H9 (cell line): ENCODE data around the gene SEC61A2. TPM values are rescaled to one million over a fixed set of nuclear protein-coding genes. Genes with fewer than 3 reads are reported as not detected.

ENCODE experiments used
- DNase-seq: peaks from one replicate; pipeline ENCODE4 v3.0.0-alpha.2; 2017
- H2AFZ ChIP-seq: one replicate; pipeline ENCODE4 v1.6.1; 2013; ENCODE audit warnings: mild to moderate bottlenecking, low read length, control low read depth, moderate library complexity
- H2AK5ac ChIP-seq: 2 replicates; pipeline ENCODE4 v1.6.1; 2013; ENCODE audit warnings: low read length, control low read depth, mixed read lengths; ENCODE audit not compliant: insufficient read length
- H2BK120ac ChIP-seq: one replicate; pipeline ENCODE4 v1.6.1; 2013; ENCODE audit warnings: low read depth, mild to moderate bottlenecking, low read length, control low read depth, inconsistent platforms; ENCODE audit not compliant: poor library complexity, severe bottlenecking
- H2BK12ac ChIP-seq: 2 replicates; pipeline ENCODE4 v1.6.1; 2013; ENCODE audit warnings: low read length, control low read depth, mixed read lengths, low read depth; ENCODE audit not compliant: insufficient read length
- H2BK15ac ChIP-seq: 2 replicates; pipeline ENCODE4 v1.6.1; 2013; ENCODE audit warnings: low read depth, low read length, control low read depth
- H2BK20ac ChIP-seq: one replicate; pipeline ENCODE4 v1.6.1; 2013; ENCODE audit warnings: low read depth, mild to moderate bottlenecking, low read length, control low read depth, inconsistent platforms; ENCODE audit not compliant: poor library complexity, severe bottlenecking
- H2BK5ac ChIP-seq: 2 replicates; pipeline ENCODE4 v1.6.1; 2013; ENCODE audit warnings: low read length, control low read depth, mixed read lengths; ENCODE audit not compliant: insufficient read length
- H3K14ac ChIP-seq: 2 replicates; pipeline ENCODE4 v1.6.1; 2013; ENCODE audit warnings: low read length, control low read depth; ENCODE audit not compliant: insufficient read depth
- H3K18ac ChIP-seq: 2 replicates; pipeline ENCODE4 v1.6.1; 2013; ENCODE audit warnings: low read depth, mild to moderate bottlenecking, mixed read lengths, low read length, control low read depth; ENCODE audit not compliant: insufficient read length
- H3K23ac ChIP-seq: 2 replicates; pipeline ENCODE4 v1.6.1; 2013; ENCODE audit warnings: low read length, control low read depth, mixed read lengths, low read depth; ENCODE audit not compliant: insufficient read length
- H3K23me2 ChIP-seq: 2 replicates; pipeline ENCODE4 v1.6.1; 2013; ENCODE audit warnings: low read depth, mild to moderate bottlenecking, mixed read lengths, low read length, control low read depth; ENCODE audit not compliant: insufficient read length, poor library complexity, severe bottlenecking
- H3K27ac ChIP-seq: 2 replicates; pipeline ENCODE4 v1.5.1; 2013; ENCODE audit warnings: low read length, control low read depth, mixed read lengths, low read depth; ENCODE audit not compliant: insufficient read length
- H3K27me3 ChIP-seq: 2 replicates; pipeline ENCODE4 v1.6.1; 2013; ENCODE audit warnings: low read length, control low read depth, inconsistent platforms; ENCODE audit not compliant: insufficient read depth
- H3K4ac ChIP-seq: 2 replicates; pipeline ENCODE4 v1.6.1; 2013; ENCODE audit warnings: low read depth, mild to moderate bottlenecking, control low read depth, inconsistent platforms, low read length, moderate library complexity
- H3K4me1 ChIP-seq: 2 replicates; pipeline ENCODE4 v1.6.1; 2013; ENCODE audit warnings: low read length, control low read depth, inconsistent platforms; ENCODE audit not compliant: insufficient read depth
- H3K4me2 ChIP-seq: 2 replicates; pipeline ENCODE4 v1.6.1; 2013; ENCODE audit warnings: low read length, control low read depth, mixed read lengths; ENCODE audit not compliant: insufficient read length, insufficient read depth
- H3K56ac ChIP-seq: 2 replicates; pipeline ENCODE4 v1.6.1; 2013; ENCODE audit warnings: low read depth, mild to moderate bottlenecking, mixed read lengths, low read length, control low read depth; ENCODE audit not compliant: insufficient read length
- H3K79me1 ChIP-seq: 2 replicates; pipeline ENCODE4 v1.6.1; 2013; ENCODE audit warnings: low read depth, mild to moderate bottlenecking, moderate library complexity, low read length, control low read depth, inconsistent platforms; ENCODE audit not compliant: insufficient read depth, poor library complexity, severe bottlenecking
- H3K79me2 ChIP-seq: 2 replicates; pipeline ENCODE4 v1.6.1; 2013; ENCODE audit warnings: low read length, control low read depth, inconsistent platforms; ENCODE audit not compliant: insufficient read depth
- H3K9ac ChIP-seq: 2 replicates; pipeline ENCODE4 v1.6.1; 2013; ENCODE audit warnings: low read length, control low read depth, mixed read lengths; ENCODE audit not compliant: insufficient read length; ENCODE audit errors: extremely low read depth
- H3K9me3 ChIP-seq: one replicate; pipeline ENCODE4 v1.6.1; 2013; ENCODE audit warnings: low read depth, low read length, inconsistent platforms; ENCODE audit not compliant: control insufficient read depth
- H3T11ph ChIP-seq: one replicate; pipeline ENCODE4 v1.6.1; 2013; ENCODE audit warnings: mild to moderate bottlenecking, low read length, control low read depth, inconsistent platforms
- H4K20me1 ChIP-seq: one replicate; pipeline ENCODE4 v1.6.1; 2013; ENCODE audit not compliant: control insufficient read depth, insufficient read length, insufficient read depth
- H4K5ac ChIP-seq: 2 replicates; pipeline ENCODE4 v1.6.1; 2013; ENCODE audit warnings: low read depth, mild to moderate bottlenecking, mixed read lengths, low read length, control low read depth; ENCODE audit not compliant: insufficient read length
- H4K8ac ChIP-seq: replicated peaks from 2 replicates; pipeline ENCODE4 v1.6.1; 2013; ENCODE audit warnings: low read length, control low read depth, mixed read lengths, low read depth; ENCODE audit not compliant: insufficient read length
- H4K91ac ChIP-seq: 2 replicates; pipeline ENCODE4 v1.6.1; 2013; ENCODE audit warnings: low read depth, mild to moderate bottlenecking, moderate library complexity, mixed read lengths, low read length, control low read depth; ENCODE audit not compliant: insufficient read length
- H3K27ac Mint-ChIP-seq, 3 experiments: 2 replicates in 2 of 3; 3 replicates in 1 of 3; pipeline ENCODE4 v1.8.0; 2020 to 2021; ENCODE audit warnings: mixed read lengths in 3 of 3, mild to moderate bottlenecking in 1 of 3, moderate library complexity in 1 of 3
- H3K27me3 Mint-ChIP-seq: 2 replicates; pipeline ENCODE4 v1.8.0; 2021; ENCODE audit warnings: low read depth, mild to moderate bottlenecking, moderate library complexity, mixed read lengths
- H3K36me3 Mint-ChIP-seq, 3 experiments: 2 replicates in 2 of 3; 3 replicates in 1 of 3; pipeline ENCODE4 v1.8.0; 2020 to 2021; ENCODE audit warnings: low read depth in 3 of 3, mixed read lengths in 3 of 3; ENCODE audit not compliant: insufficient read depth in 1 of 3
- H3K4me1 Mint-ChIP-seq, 2 experiments: 2 replicates each; pipeline ENCODE4 v1.8.0; 2020; ENCODE audit warnings: mixed read lengths in 2 of 2
- H3K4me3 Mint-ChIP-seq, 2 experiments: 2 replicates in 1 of 2; 3 replicates in 1 of 2; pipeline ENCODE4 v1.8.0; 2020 to 2021; ENCODE audit warnings: mild to moderate bottlenecking in 2 of 2, mixed read lengths in 2 of 2, moderate library complexity in 1 of 2
- H3K9me3 Mint-ChIP-seq, 2 experiments: 2 replicates in 1 of 2; 3 replicates in 1 of 2; pipeline ENCODE4 v1.8.0; 2020; ENCODE audit warnings: mild to moderate bottlenecking in 2 of 2, mixed read lengths in 2 of 2, moderate library complexity in 1 of 2
- WGBS: extraction: QIAGEN DNeasy Blood & Tissue Kit; methylation state at CpG from one replicate; pipeline ENCODE4 v1.1.7; 2013; ENCODE audit warnings: missing lambda C conversion rate, low lambda C conversion rate, mixed read lengths; ENCODE audit not compliant: insufficient read length; ENCODE audit errors: extremely low coverage; 5-methylcytosine and 5-hydroxymethylcytosine counted together
- total RNA-seq: library from RNA; stranded (reverse); gene quantifications from 2 replicates; pipeline ENCODE4 v1.2.1, GENCODE V29; 2021
- TF ChIP-seq, protein P1 (sequence below): fragments of 200-600 bp; sonication (generic); conservative IDR thresholded peaks from 3 replicates; pipeline ENCODE4 v1.8.0; 2021; ENCODE audit warnings: antibody characterized with exemption, mild to moderate bottlenecking

The SEC61A2 gene
- total RNA-seq, 1 experiment from 2014 or later: 13.9 TPM

DNA sequence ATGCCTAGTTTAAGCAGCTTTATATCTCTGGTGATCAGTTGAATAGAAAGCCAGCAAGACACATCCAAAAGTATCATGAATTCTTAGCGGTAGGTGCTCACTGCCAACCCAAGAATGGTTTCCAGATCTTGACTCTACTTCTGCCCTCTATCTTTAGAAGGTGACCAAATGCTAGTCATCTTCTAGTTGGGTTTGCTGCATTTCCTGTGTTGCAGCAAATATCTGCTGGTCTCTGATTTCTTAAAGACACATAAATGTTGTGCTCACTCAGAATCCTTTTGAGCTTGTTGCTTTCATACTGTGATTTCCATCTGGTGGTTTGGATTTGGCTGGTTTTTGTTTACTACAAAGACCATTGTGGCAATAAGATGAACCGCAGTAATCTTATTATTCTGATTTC is 68.7 kb downstream of the SEC61A2 start:
- Histone ChIP-seq H3T11ph (no peak overlapping the region), H2AFZ (no peak overlapping the region), H3K56ac (no peak overlapping the region), H2BK5ac (no peak overlapping the region), H3K27me3 (no peaks in the 10 kb centered on the region), H3K79me1 (peaks cover 16% of the 10 kb centered on the region), H3K4ac (no peak overlapping the region), H2BK120ac (no peak overlapping the region), H4K5ac (no peak overlapping the region), H2BK20ac (no peak overlapping the region), H2AK5ac (no peak overlapping the region), H3K9me3 (no peaks in the 10 kb centered on the region), H3K9ac (no peak overlapping the region), H2BK15ac (no peak overlapping the region), H3K4me1 (no peaks in the 10 kb centered on the region), H2BK12ac (no peak overlapping the region), H3K23me2 (peaks cover 4% of the 10 kb centered on the region), H4K20me1 (no peaks in the 10 kb centered on the region), H3K23ac (no peak overlapping the region), H3K27ac (no peak overlapping the region), H4K91ac (no peak overlapping the region), H4K8ac (no peak overlapping the region), H3K18ac (no peak overlapping the region), H3K14ac (no peak overlapping the region), H3K4me2 (no peak overlapping the region), H3K79me2 (peaks cover 35% of the 10 kb centered on the region)
- peaks cover 0 to 1% of the 10 kb centered on the region in 2 experiments; a peak in 2 of 5 replicates for H3K9me3 Mint-ChIP-seq
- TF ChIP-seq, protein P1, sequence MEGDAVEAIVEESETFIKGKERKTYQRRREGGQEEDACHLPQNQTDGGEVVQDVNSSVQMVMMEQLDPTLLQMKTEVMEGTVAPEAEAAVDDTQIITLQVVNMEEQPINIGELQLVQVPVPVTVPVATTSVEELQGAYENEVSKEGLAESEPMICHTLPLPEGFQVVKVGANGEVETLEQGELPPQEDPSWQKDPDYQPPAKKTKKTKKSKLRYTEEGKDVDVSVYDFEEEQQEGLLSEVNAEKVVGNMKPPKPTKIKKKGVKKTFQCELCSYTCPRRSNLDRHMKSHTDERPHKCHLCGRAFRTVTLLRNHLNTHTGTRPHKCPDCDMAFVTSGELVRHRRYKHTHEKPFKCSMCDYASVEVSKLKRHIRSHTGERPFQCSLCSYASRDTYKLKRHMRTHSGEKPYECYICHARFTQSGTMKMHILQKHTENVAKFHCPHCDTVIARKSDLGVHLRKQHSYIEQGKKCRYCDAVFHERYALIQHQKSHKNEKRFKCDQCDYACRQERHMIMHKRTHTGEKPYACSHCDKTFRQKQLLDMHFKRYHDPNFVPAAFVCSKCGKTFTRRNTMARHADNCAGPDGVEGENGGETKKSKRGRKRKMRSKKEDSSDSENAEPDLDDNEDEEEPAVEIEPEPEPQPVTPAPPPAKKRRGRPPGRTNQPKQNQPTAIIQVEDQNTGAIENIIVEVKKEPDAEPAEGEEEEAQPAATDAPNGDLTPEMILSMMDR: no peak
- peaks cover 6 to 16% of the 10 kb centered on the region in 2 experiments for H3K4me1 Mint-ChIP-seq
- peak overlapping the region; percentile 16 to 23; a peak in 2 of 5 replicates for H3K4me3 Mint-ChIP-seq
- no peak for DNase-seq
- no peak overlapping the region for H3K27ac Mint-ChIP-seq
- H3K36me3 Mint-ChIP-seq: peaks cover 17 to 43% (median 34%) of the 10 kb centered on the region in 3 experiments; a peak in 6 of 7 replicates
- H3K27me3 Mint-ChIP-seq: no peaks in the 10 kb centered on the region
- no CpG with 5 or more reads among the region's 2 CpGs for WGBS
